Natural killer cell treated with Interleukin-12 subunit alpha and Interleukin-12 subunit beta and Interleukin-15 and Interleukin-18, amount 100 ng/mL, for 72 hours (primary cell): Measurements from ENCODE around the gene STK33. TPM values are rescaled to one million over a fixed set of nuclear protein-coding genes. Genes with fewer than 3 reads are reported as not detected.

Experiments used
- ATAC-seq, 2 donors: fragments of 150-1000 bp; cut with Tn5 transposase in 1 of 2; sonication (Bioruptor Pico), chemical (Tn5 transposase) in 1 of 2; 2 replicates each; pipeline ENCODE4 v1.10.0; 2021
- DNase-seq: peaks from one replicate; pipeline ENCODE4 v3.0.0; 2022; ENCODE audit warnings: low spot score
- H3K27ac Mint-ChIP-seq, 2 donors: 1 replicate in 1 of 2; 2 replicates in 1 of 2; pipeline ENCODE4 v1.8.0; 2022; ENCODE audit warnings: mixed read lengths in 2 of 2, mild to moderate bottlenecking in 1 of 2, moderate library complexity in 1 of 2
- H3K27me3 Mint-ChIP-seq, 2 donors: 1 replicate in 1 of 2; 2 replicates in 1 of 2; pipeline ENCODE4 v1.8.0; 2022; ENCODE audit warnings: mixed read lengths in 2 of 2
- H3K36me3 Mint-ChIP-seq: one replicate; pipeline ENCODE4 v1.8.0; 2022; ENCODE audit warnings: mixed read lengths
- H3K4me1 Mint-ChIP-seq, 2 donors: 1 replicate in 1 of 2; 2 replicates in 1 of 2; pipeline ENCODE4 v1.8.0; 2022; ENCODE audit warnings: low read depth in 2 of 2, mixed read lengths in 2 of 2, mild to moderate bottlenecking in 1 of 2
- H3K4me3 Mint-ChIP-seq: one replicate; pipeline ENCODE4 v1.8.0; 2022; ENCODE audit warnings: mixed read lengths
- H3K9me3 Mint-ChIP-seq: 2 replicates; pipeline ENCODE4 v1.8.0; 2022; ENCODE audit warnings: mixed read lengths
- total RNA-seq, 2 donors: library from RNA; stranded (reverse); gene quantifications; one replicate each; pipeline ENCODE4 v1.2.3, GENCODE V29; 2022

The STK33 gene
- total RNA-seq, 2 donors from 2014 or later = 0.74 to 1.5 TPM

- no peaks in the 10 kb centered on the region for H3K36me3 Mint-ChIP-seq
- H3K4me1 Mint-ChIP-seq = no peaks in the 10 kb centered on the region
- H3K27ac Mint-ChIP-seq = no peak overlapping the region
- peaks cover 13 to 40% of the 10 kb centered on the region in 2 donors for H3K27me3 Mint-ChIP-seq
- no peak for DNase-seq
- no peak overlapping the region for H3K4me3 Mint-ChIP-seq
- ATAC-seq = no peak
- H3K9me3 Mint-ChIP-seq = no peaks in the 10 kb centered on the region
Measured at GRCh38 chr11:8586805-8587204, 7.2 kb downstream of the STK33 start.

- H3K4me1 Mint-ChIP-seq = no peaks in the 10 kb centered on the region
Measured at GRCh38 chr11:8586184-8586583, 7.8 kb downstream of the STK33 start.

GRCh38 chr11:8584511-8584910 is 9.5 kb downstream of the STK33 start:
- Mint-ChIP-seq H3K36me3 (peaks cover 4% of the 10 kb centered on the region), H3K9me3 (peaks cover 6% of the 10 kb centered on the region), H3K27me3 (peaks cover 20 to 55% of the 10 kb centered on the region in 2 donors), H3K27ac (no peak overlapping the region), H3K4me1 (no peaks in the 10 kb centered on the region), H3K4me3 (no peak overlapping the region)
- ATAC-seq = peak in 1 of 2 donors; percentile 20
- no peak for DNase-seq

More at GRCh38 chr11:8586184-8586583, 7.8 kb downstream of the STK33 start:
- ATAC-seq (no peak), DNase-seq (no peak)
- H3K4me3 Mint-ChIP-seq = no peak overlapping the region
- no peaks in the 10 kb centered on the region for H3K36me3 Mint-ChIP-seq
- peaks cover 11 to 40% of the 10 kb centered on the region in 2 donors for H3K27me3 Mint-ChIP-seq
- no peaks in the 10 kb centered on the region for H3K9me3 Mint-ChIP-seq
- no peak overlapping the region for H3K27ac Mint-ChIP-seq

GRCh38 chr11:8584082-8584481 is 9.9 kb downstream of the STK33 start:
- DNase-seq = no peak
- H3K4me1 Mint-ChIP-seq = no peaks in the 10 kb centered on the region
- H3K36me3 Mint-ChIP-seq = peaks cover 4% of the 10 kb centered on the region
- no peak for ATAC-seq
- H3K27me3 Mint-ChIP-seq = peaks cover 20 to 51% of the 10 kb centered on the region in 2 donors
- no peak overlapping the region for H3K4me3 Mint-ChIP-seq
- no peak overlapping the region for H3K27ac Mint-ChIP-seq
- H3K9me3 Mint-ChIP-seq = peaks cover 6% of the 10 kb centered on the region

- ATAC-seq = no peak
- no peak for DNase-seq
- peaks cover 18 to 42% of the 10 kb centered on the region in 2 donors for H3K27me3 Mint-ChIP-seq
- H3K36me3 Mint-ChIP-seq = peaks cover 4% of the 10 kb centered on the region
- H3K4me3 Mint-ChIP-seq = no peak overlapping the region
- no peak overlapping the region for H3K27ac Mint-ChIP-seq
- peaks cover 6% of the 10 kb centered on the region for H3K9me3 Mint-ChIP-seq
- no peaks in the 10 kb centered on the region for H3K4me1 Mint-ChIP-seq
Measured at GRCh38 chr11:8581300-8581699, 12.7 kb downstream of the STK33 start.

- peaks cover 15 to 31% of the 10 kb centered on the region in 2 donors for H3K27me3 Mint-ChIP-seq
- DNase-seq (no peak), ATAC-seq (no peak)
- H3K27ac Mint-ChIP-seq = no peak overlapping the region
- no peaks in the 10 kb centered on the region for H3K4me1 Mint-ChIP-seq
- H3K9me3 Mint-ChIP-seq = peaks cover 6% of the 10 kb centered on the region
- H3K36me3 Mint-ChIP-seq = peaks cover 4% of the 10 kb centered on the region
- H3K4me3 Mint-ChIP-seq = no peak overlapping the region
Measured at GRCh38 chr11:8577791-8578581, 16.0 kb downstream of the STK33 start.

GRCh38 chr11:8574798-8575197 is 19.2 kb downstream of the STK33 start:
- ATAC-seq = no peak

GRCh38 chr11:8573777-8574176 is 20.3 kb downstream of the STK33 start:
- no peaks in the 10 kb centered on the region for H3K4me1 Mint-ChIP-seq
- peaks cover 14 to 21% of the 10 kb centered on the region in 2 donors for H3K27me3 Mint-ChIP-seq
- no peaks in the 10 kb centered on the region for H3K9me3 Mint-ChIP-seq
- no peaks in the 10 kb centered on the region for H3K36me3 Mint-ChIP-seq
- no peak overlapping the region for H3K27ac Mint-ChIP-seq
- no peak overlapping the region for H3K4me3 Mint-ChIP-seq
- DNase-seq = no peak
- peak in 1 of 2 donors; percentile 38 for ATAC-seq

More at GRCh38 chr11:8574798-8575197, 19.2 kb downstream of the STK33 start:
- H3K4me1 Mint-ChIP-seq = no peaks in the 10 kb centered on the region
- peaks cover 1% of the 10 kb centered on the region for H3K36me3 Mint-ChIP-seq
- peaks cover 16 to 17% of the 10 kb centered on the region in 2 donors for H3K27me3 Mint-ChIP-seq
- DNase-seq = no peak
- H3K27ac Mint-ChIP-seq = no peak overlapping the region
- H3K4me3 Mint-ChIP-seq = no peak overlapping the region
- peaks cover 2% of the 10 kb centered on the region for H3K9me3 Mint-ChIP-seq

GRCh38 chr11:8567602-8568198 is 26.3 kb downstream of the STK33 start:
- no peaks in the 10 kb centered on the region for H3K36me3 Mint-ChIP-seq
- peaks cover 21 to 49% of the 10 kb centered on the region in 2 donors for H3K27me3 Mint-ChIP-seq
- no peak for DNase-seq
- no peak for ATAC-seq
- no peak overlapping the region for H3K4me3 Mint-ChIP-seq
- H3K4me1 Mint-ChIP-seq = no peaks in the 10 kb centered on the region
- H3K27ac Mint-ChIP-seq = no peak overlapping the region
- H3K9me3 Mint-ChIP-seq = no peaks in the 10 kb centered on the region

GRCh38 chr11:8566613-8567210 is 27.3 kb downstream of the STK33 start:
- H3K4me3 Mint-ChIP-seq = no peak overlapping the region
- no peaks in the 10 kb centered on the region for H3K4me1 Mint-ChIP-seq
- no peak for ATAC-seq
- H3K27me3 Mint-ChIP-seq = peaks cover 25 to 59% of the 10 kb centered on the region in 2 donors
- DNase-seq = no peak
- no peaks in the 10 kb centered on the region for H3K9me3 Mint-ChIP-seq
- H3K36me3 Mint-ChIP-seq = peaks cover 4% of the 10 kb centered on the region
- H3K27ac Mint-ChIP-seq = no peak overlapping the region

GRCh38 chr11:8564526-8564925 is 29.5 kb downstream of the STK33 start:
- H3K4me3 Mint-ChIP-seq = no peak overlapping the region
- no peak for ATAC-seq
- H3K36me3 Mint-ChIP-seq = peaks cover 4% of the 10 kb centered on the region
- H3K27me3 Mint-ChIP-seq = peaks cover 22 to 57% of the 10 kb centered on the region in 2 donors
- H3K4me1 Mint-ChIP-seq = no peaks in the 10 kb centered on the region
- H3K27ac Mint-ChIP-seq = no peak overlapping the region
- no peak for DNase-seq
- H3K9me3 Mint-ChIP-seq = no peaks in the 10 kb centered on the region

- no peaks in the 10 kb centered on the region for H3K4me1 Mint-ChIP-seq
- no peaks in the 10 kb centered on the region for H3K9me3 Mint-ChIP-seq
Measured at GRCh38 chr11:8561461-8561860, 32.6 kb downstream of the STK33 start.

GRCh38 chr11:8558436-8558835 is 35.6 kb downstream of the STK33 start:
- Mint-ChIP-seq H3K27ac (no peak overlapping the region), H3K4me3 (no peak overlapping the region), H3K27me3 (peaks cover 16 to 41% of the 10 kb centered on the region in 2 donors), H3K4me1 (no peaks in the 10 kb centered on the region), H3K36me3 (peaks cover 4% of the 10 kb centered on the region), H3K9me3 (no peaks in the 10 kb centered on the region)
- no peak for ATAC-seq
- DNase-seq = no peak

More at GRCh38 chr11:8561461-8561860, 32.6 kb downstream of the STK33 start:
- Mint-ChIP-seq H3K36me3 (peaks cover 4% of the 10 kb centered on the region), H3K27ac (no peak overlapping the region), H3K27me3 (peaks cover 22 to 48% of the 10 kb centered on the region in 2 donors), H3K4me3 (no peak overlapping the region)
- ATAC-seq = no peak
- DNase-seq = no peak
